HepG2 (cell line): ENCODE data around the gene SLAMF9. TPM values are rescaled to one million over a fixed set of nuclear protein-coding genes. Genes with fewer than 3 reads are reported as not detected.

Experiments used
- ELF3 ChIP-seq: IDR thresholded peaks from 2 replicates; pipeline ENCODE4 v1.6.1; 2016; ENCODE audit warnings: missing genetic modification reagents, missing compliant biosample characterization
- GABPB1 ChIP-seq: IDR thresholded peaks from 2 replicates; pipeline ENCODE4 v1.6.1; 2016; ENCODE audit warnings: mild to moderate bottlenecking, missing genetic modification reagents, moderate library complexity, missing compliant biosample characterization
- HMGXB3 ChIP-seq: sonication (generic); formaldehyde crosslinking; IDR thresholded peaks from 2 replicates; pipeline ENCODE4 v1.4.0; 2020; ENCODE audit warnings: missing genetic modification reagents, borderline replicate concordance
- MATR3 ChIP-seq: sonication (generic); formaldehyde crosslinking; IDR thresholded peaks from 2 replicates; pipeline ENCODE4 v1.4.0; 2020; ENCODE audit warnings: missing genetic modification reagents
- MAZ ChIP-seq, 2 experiments: sonication (generic) in 1 of 2; formaldehyde crosslinking in 1 of 2; IDR thresholded peaks; 2 replicates each; pipeline versions ENCODE4 v1.5.0 to v1.6.1; 2012 to 2020; ENCODE audit warnings: low read depth in 2 of 2, mild to moderate bottlenecking in 2 of 2, borderline replicate concordance in 1 of 2, improper control_type of control experiment in 1 of 2, low read length in 1 of 2, missing genetic modification reagents in 1 of 2, moderate library complexity in 1 of 2
- MTF1 ChIP-seq: sonication (generic); formaldehyde crosslinking; IDR thresholded peaks from 2 replicates; pipeline ENCODE4 v1.5.0; 2020; ENCODE audit warnings: missing genetic modification reagents
- NFIB ChIP-seq: sonication (generic); formaldehyde crosslinking; IDR thresholded peaks from 2 replicates; pipeline ENCODE4 v1.9.0; 2021; ENCODE audit warnings: missing genetic modification reagents, mild to moderate bottlenecking, borderline replicate concordance
- SETDB1 ChIP-seq: sonication (generic); formaldehyde crosslinking; IDR thresholded peaks from 2 replicates; pipeline ENCODE4 v1.5.1; 2020; ENCODE audit warnings: missing genetic modification reagents, mild to moderate bottlenecking, borderline replicate concordance
- TP53 ChIP-seq: sonication (generic); formaldehyde crosslinking; conservative IDR thresholded peaks from 2 replicates; pipeline ENCODE4 v1.4.0; 2020; ENCODE audit warnings: missing genetic modification reagents
- ZFP36L1 ChIP-seq: sonication (generic); formaldehyde crosslinking; IDR thresholded peaks from 2 replicates; pipeline ENCODE4 v1.8.0; 2022; ENCODE audit warnings: mild to moderate bottlenecking, missing genetic modification reagents, moderate library complexity
- ZNF207 ChIP-seq: fragments of 450-650 bp; IDR thresholded peaks from 2 replicates; pipeline ENCODE4 v1.6.1; 2016; ENCODE audit warnings: antibody characterized with exemption, borderline replicate concordance
- ZNF503 ChIP-seq: sonication (generic); formaldehyde crosslinking; IDR thresholded peaks from 2 replicates; pipeline ENCODE4 v1.4.0; 2020; ENCODE audit warnings: missing genetic modification reagents
- ZNF597 ChIP-seq: sonication (generic); formaldehyde crosslinking; IDR thresholded peaks from 2 replicates; pipeline ENCODE4 v1.5.0; 2020; ENCODE audit warnings: missing genetic modification reagents
- ZNF878 ChIP-seq: sonication (generic); formaldehyde crosslinking; IDR thresholded peaks from 2 replicates; pipeline ENCODE4 v1.8.1; 2023; ENCODE audit warnings: mild to moderate bottlenecking, missing genetic modification reagents, moderate library complexity
- ZNF883 ChIP-seq: sonication (generic); formaldehyde crosslinking; IDR thresholded peaks from 2 replicates; pipeline ENCODE4 v1.5.1; 2020; ENCODE audit warnings: mild to moderate bottlenecking, missing genetic modification reagents; ENCODE audit errors: not compliant biosample characterization
- polyA plus RNA-seq, 8 experiments: library from polyadenylated mRNA; depleted of rRNA in 3 of 8; stranded (reverse) in 7 of 8; unstranded in 1 of 8; fragments of >200 nt; fragmentation: Illumina TruSeq in 4 of 8; extraction: Trizol in 4 of 8; gene quantifications; 2 replicates each; pipeline versions ENCODE4 v1.2.1 to v1.2.3, GENCODE V29; 2011 to 2016; ENCODE audit warnings: low read depth in 4 of 8, missing spikeins in 1 of 8, mixed read lengths in 1 of 8; ENCODE audit not compliant: insufficient read depth in 1 of 8
- total RNA-seq, 5 experiments: library from RNA; depleted of rRNA; stranded (reverse); fragments of >200 nt; fragmentation: Illumina TruSeq; extraction: Trizol; gene quantifications; 2 replicates each; pipeline ENCODE4 v1.2.3, GENCODE V29; 2016; ENCODE audit warnings: low read depth in 1 of 5
- TF ChIP-seq, protein P1 (sequence below): sonication (generic); formaldehyde crosslinking; IDR thresholded peaks from 2 replicates; pipeline ENCODE4 v1.4.0; 2020; ENCODE audit warnings: missing genetic modification reagents, borderline replicate concordance

SLAMF9 gene
- total and polyA plus RNA-seq, 2 of the 13 experiments (the other 11 are each of a cell fraction or from before 2014, with no cell fraction given), result 0.82 TPM; not detected in 1

GRCh38 chr1:159923203-159924024 lies 30.6 kb downstream of the SLAMF9 start (continued):
- TF ChIP-seq HMGXB3 (CRISPR knock-in tag) (no peak), MATR3 (no peak), MTF1 (CRISPR knock-in tag) (no peak), ZNF883 (CRISPR knock-in tag) (no peak), SETDB1 (CRISPR knock-in tag) (no peak), TP53 (no peak), ZFP36L1 (no peak), NFIB (no peak), MAZ (IDR thresholded peaks at IDR 0.05; ENCODE audit: borderline replicate concordance, low read depth, low read length) (peak; percentile 63; the same call in 1 of the 2 replicates), MAZ (CRISPR knock-in tag; IDR thresholded peaks at IDR 0.05; ENCODE audit: low read depth) (no peak), ZNF207 (no peak), ZNF503 (CRISPR knock-in tag) (no peak), GABPB1 (CRISPR knock-in tag) (peak; percentile 49), ZNF878 (CRISPR knock-in tag) (no peak), ZNF597 (CRISPR knock-in tag) (no peak), ELF3 (peak; percentile 57)
- TF ChIP-seq, protein P1, sequence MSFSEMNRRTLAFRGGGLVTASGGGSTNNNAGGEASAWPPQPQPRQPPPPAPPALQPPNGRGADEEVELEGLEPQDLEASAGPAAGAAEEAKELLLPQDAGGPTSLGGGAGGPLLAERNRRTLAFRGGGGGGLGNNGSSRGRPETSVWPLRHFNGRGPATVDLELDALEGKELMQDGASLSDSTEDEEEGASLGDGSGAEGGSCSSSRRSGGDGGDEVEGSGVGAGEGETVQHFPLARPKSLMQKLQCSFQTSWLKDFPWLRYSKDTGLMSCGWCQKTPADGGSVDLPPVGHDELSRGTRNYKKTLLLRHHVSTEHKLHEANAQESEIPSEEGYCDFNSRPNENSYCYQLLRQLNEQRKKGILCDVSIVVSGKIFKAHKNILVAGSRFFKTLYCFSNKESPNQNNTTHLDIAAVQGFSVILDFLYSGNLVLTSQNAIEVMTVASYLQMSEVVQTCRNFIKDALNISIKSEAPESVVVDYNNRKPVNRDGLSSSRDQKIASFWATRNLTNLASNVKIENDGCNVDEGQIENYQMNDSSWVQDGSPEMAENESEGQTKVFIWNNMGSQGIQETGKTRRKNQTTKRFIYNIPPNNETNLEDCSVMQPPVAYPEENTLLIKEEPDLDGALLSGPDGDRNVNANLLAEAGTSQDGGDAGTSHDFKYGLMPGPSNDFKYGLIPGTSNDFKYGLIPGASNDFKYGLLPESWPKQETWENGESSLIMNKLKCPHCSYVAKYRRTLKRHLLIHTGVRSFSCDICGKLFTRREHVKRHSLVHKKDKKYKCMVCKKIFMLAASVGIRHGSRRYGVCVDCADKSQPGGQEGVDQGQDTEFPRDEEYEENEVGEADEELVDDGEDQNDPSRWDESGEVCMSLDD (CRISPR knock-in tag), result no peak
